ENCODE results near the gene FAM76B.

Gene FAM76B

GRCh38 chr11:95728094-95728493 lies 61.5 kb downstream of the FAM76B start:
- DNase-seq: no peak

DNA sequence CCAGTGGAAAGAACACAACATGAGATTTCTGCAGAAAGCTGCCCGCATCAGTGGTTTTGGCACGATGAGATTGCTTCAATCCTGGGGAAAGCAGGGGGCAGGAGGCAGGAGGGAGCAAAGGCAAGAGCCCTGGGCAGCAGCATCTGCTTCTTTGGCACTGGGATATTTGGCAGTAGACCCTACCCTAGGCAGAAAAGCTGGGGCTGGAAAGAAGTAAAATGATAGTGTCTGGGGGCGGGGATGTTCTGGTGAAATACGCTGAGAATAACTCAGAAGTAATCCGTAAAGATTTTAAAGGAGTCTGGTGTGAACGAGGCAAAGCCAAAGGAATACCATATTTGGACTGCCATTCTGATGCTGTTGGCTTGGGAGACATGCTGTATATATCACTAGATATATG lies 62.0 kb downstream of the FAM76B start:
- no peak for DNase-seq

DNA sequence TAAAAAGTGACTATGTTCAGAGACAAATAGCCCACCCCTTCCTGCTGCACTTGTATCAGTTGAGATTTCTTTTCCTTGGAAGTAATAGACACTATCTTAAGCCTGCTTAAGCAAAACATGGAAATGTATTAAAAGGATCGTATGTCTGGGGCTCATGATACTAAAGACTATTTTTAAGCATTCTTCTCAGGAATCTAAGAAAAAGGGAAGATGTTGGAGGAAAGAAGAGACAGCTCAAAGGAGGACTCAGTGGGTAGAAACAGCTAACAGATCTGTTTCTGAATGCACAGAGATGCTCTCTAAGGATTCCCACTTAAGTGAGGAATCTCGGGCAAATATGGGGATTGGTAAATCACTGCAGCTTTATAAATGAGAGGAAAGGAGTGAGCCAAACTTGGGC lies 62.5 kb downstream of the FAM76B start:
- no peak for DNase-seq

DNA sequence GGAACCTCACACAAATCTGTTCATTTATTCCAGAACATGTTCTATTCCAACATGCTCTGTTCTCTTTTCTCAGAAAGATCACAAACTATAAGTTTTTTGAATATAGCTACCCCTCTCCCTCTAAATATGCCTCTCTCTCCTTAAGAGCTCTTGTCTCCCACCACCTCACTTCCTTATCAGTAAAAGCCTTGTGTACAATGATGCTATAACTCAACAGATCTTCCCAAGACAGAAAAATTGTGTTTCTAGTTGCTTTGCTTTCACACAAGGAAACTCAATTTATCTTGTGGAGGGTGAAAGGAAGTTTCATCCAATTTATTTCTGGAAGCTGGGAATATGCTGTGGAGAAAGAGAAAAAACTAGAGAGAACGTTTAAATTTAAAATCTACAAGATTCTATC lies 64.4 kb downstream of the FAM76B start:
- DNase-seq: no peak

DNA sequence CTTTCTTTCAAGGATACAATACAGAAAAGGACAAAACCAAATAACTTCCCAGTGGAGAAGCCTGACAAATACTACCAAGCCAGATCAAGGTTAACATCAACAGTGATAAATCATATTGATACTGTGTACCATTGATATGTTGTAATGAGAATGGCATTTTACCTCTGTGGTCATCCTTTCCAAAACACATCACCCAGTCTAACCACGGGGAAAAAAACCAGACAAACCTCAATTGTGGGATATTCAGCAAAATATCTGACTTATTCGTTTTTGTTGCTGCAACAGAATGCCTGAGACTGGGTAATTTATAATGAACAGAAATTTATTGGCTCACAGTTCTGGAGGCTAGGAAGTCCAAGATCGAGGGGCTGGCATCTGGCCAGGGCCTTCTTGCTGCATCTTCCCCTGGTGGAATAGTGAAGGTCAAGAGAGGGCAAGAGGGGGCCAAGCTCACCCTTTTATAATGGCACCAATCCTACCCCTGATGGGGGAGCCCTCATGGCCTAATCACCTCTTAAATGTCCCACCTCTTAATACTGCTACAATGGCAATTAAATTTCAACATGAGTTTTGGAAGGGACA lies 66.1 kb downstream of the FAM76B start:
- DNase-seq: no peak

DNA sequence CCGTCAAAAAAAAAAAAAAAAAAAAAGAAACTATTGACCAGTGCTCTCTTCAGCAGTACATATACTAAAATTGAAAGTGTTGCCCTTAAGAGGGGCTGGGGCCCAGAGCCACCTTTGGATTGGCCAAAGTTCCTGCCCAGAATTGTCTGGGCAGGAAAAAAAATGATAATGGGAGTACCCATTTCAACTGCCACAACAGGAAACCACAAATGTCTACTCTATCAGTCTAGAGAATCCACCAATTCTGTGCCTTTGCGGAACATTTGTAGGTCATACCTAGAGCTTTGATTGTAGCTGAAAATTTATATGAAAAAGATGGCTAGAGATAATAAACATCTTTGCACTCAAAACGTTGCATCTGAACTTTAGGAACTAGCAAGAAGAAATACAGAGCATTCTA lies 69.4 kb downstream of the FAM76B start:
- DNase-seq: no peak
